Thyroid gland (tissue), 4 donors: ENCODE data around the gene ADCY4. TPM values are rescaled to one million over a fixed set of nuclear protein-coding genes. Genes with fewer than 3 reads are reported as not detected.

Source experiments
- DNase-seq, 2 donors: peaks; one replicate each; pipeline ENCODE4 v3.0.0-alpha.2; 2019
- H3K27ac ChIP-seq, 3 donors: fragments of 200-600 bp; sonication (generic); 1 replicate in 2 of 3; 2 replicates in 1 of 3; pipeline ENCODE4 v1.5.1; 2016 to 2019; ENCODE audit warnings: mild to moderate bottlenecking in 1 of 3, moderate library complexity in 1 of 3
- H3K27me3 ChIP-seq: fragments of 200-600 bp; sonication (generic); one replicate; pipeline ENCODE4 v1.5.1; 2019
- H3K36me3 ChIP-seq, 2 donors: fragments of 200-600 bp; sonication (generic); one replicate each; pipeline ENCODE4 v1.5.1; 2016 to 2019
- H3K4me1 ChIP-seq, 2 donors: fragments of 200-600 bp; sonication (generic); one replicate each; pipeline ENCODE4 v1.5.1; 2017 to 2019
- H3K4me3 ChIP-seq, 3 donors: fragments of 200-600 bp; sonication (generic); replicated peaks in 1 of 3; 1 replicate in 2 of 3; 2 replicates in 1 of 3; pipeline ENCODE4 v1.5.1; 2016; ENCODE audit warnings: mild to moderate bottlenecking in 1 of 3
- H3K9me3 ChIP-seq: fragments of 200-600 bp; sonication (generic); one replicate; pipeline ENCODE4 v1.5.1; 2017
- CTCF ChIP-seq, 6 experiments: fragments of 200-600 bp in 3 of 6; fragments of 450-650 bp in 3 of 6; sonication (generic) in 3 of 6; IDR thresholded peaks; one replicate each; pipeline ENCODE4 v1.5.1; 2016 to 2019; ENCODE audit warnings: antibody characterized with exemption in 6 of 6, mild to moderate bottlenecking in 2 of 6, inconsistent platforms in 1 of 6, moderate library complexity in 1 of 6
- POLR2A ChIP-seq, 2 donors: fragments of 450-650 bp; IDR thresholded peaks; one replicate each; pipeline ENCODE4 v1.6.1; 2017; ENCODE audit warnings: antibody characterized with exemption in 2 of 2, mild to moderate bottlenecking in 2 of 2, moderate library complexity in 1 of 2
- WGBS, 2 donors: methylation state at CpG; one replicate each; pipeline ENCODE4 v1.1.5; 2017; 5-methylcytosine and 5-hydroxymethylcytosine counted together
- intact Hi-C: fragments of 100-400 bp; cut with DNase I; formaldehyde crosslinking; loops from one replicate; pipeline ENCODE4 v1.15.1; 2023
- total RNA-seq, 4 donors: library from RNA; depleted of rRNA; stranded (reverse); fragments of >200 nt; gene quantifications; one replicate each; pipeline ENCODE4 v1.2.3, GENCODE V29; 2016

The ADCY4 gene
- total RNA-seq, 4 donors from 2014 or later, result 35.2 to 65.4 (median 48.8) TPM

GRCh38 chr14:24272467-24272866 is 62.4 kb downstream of the ADCY4 start:
- Histone ChIP-seq H3K36me3 (peaks cover 2 to 7% of the 10 kb centered on the region in 2 donors), H3K9me3 (no peaks in the 10 kb centered on the region), H3K27ac (no peak overlapping the region), H3K4me3 (no peak overlapping the region), H3K4me1 (peaks cover 8 to 18% of the 10 kb centered on the region in 2 donors), H3K27me3 (no peaks in the 10 kb centered on the region)
- intact Hi-C loops, result no loop called here
- DNase-seq, result no peak
- TF ChIP-seq POLR2A (IDR thresholded peaks at IDR 0.05) (no peak), CTCF (IDR thresholded peaks at IDR 0.05) (no peak)
- 96 to 98% methylated on average over 2 of the region's 2 CpGs for WGBS, 2 donors

- 16% methylated on average over 3 of the region's 3 CpGs for WGBS, 2 donors
- Histone ChIP-seq H3K9me3 (no peaks in the 10 kb centered on the region), H3K27me3 (no peaks in the 10 kb centered on the region), H3K27ac (peak overlapping the region; percentile 51 to 95 (median 84)), H3K36me3 (peaks cover 8% of the 10 kb centered on the region in 2 donors), H3K4me3 (peak overlapping the region in 2 of 3 donors; percentile 8 to 89), H3K4me1 (peaks cover 8 to 18% of the 10 kb centered on the region in 2 donors)
- intact Hi-C loops, result no loop called here
- DNase-seq, result no peak
- TF ChIP-seq POLR2A (IDR thresholded peaks at IDR 0.05) (no peak), CTCF (IDR thresholded peaks at IDR 0.05) (no peak)
These were observed 63.0 kb downstream of the ADCY4 start for GRCh38 chr14:24271834-24272263.

GRCh38 chr14:24271134-24271833 is 63.6 kb downstream of the ADCY4 start, which contains the start of gene RABGGTA:
Gene RABGGTA (minus strand): TSS chr14:24271597. CDS start chr14:24271115, 482 bp downstream.
- Histone ChIP-seq H3K27me3 (no peaks in the 10 kb centered on the region), H3K27ac (peak within 1 kb of the TSS; percentile 84 to 95 (median 90)), H3K4me3 (peak within 1 kb of the TSS; percentile 30 to 89 (median 77)), H3K4me1 (peaks cover 8 to 18% of the 10 kb centered on the region in 2 donors), H3K9me3 (no peaks in the 10 kb centered on the region), H3K36me3 (peaks cover 13 to 14% of the 10 kb centered on the region in 2 donors)
- DNase-seq, result peak; percentile 88 to 90
- intact Hi-C loops, result no loop called here
- TF ChIP-seq POLR2A (IDR thresholded peaks at IDR 0.05) (peak in 1 of 2 donors; percentile 75), CTCF (IDR thresholded peaks at IDR 0.05) (peak; percentile 25 to 81 (median 50))
- WGBS, 2 donors, result 1 to 8% methylated on average over 6 to 21 of the region's 61 CpGs

- 14 to 18% methylated on average over 10 to 12 of the region's 13 CpGs for WGBS, 2 donors
- Histone ChIP-seq H3K9me3 (no peaks in the 10 kb centered on the region), H3K36me3 (peaks cover 13 to 17% of the 10 kb centered on the region in 2 donors), H3K4me1 (peaks cover 8 to 18% of the 10 kb centered on the region in 2 donors), H3K27me3 (no peaks in the 10 kb centered on the region), H3K4me3 (peak overlapping the region; percentile 30 to 89 (median 77)), H3K27ac (peak overlapping the region; percentile 84 to 95 (median 90))
- intact Hi-C loops, result no loop called here
- TF ChIP-seq POLR2A (IDR thresholded peaks at IDR 0.05) (no peak), CTCF (IDR thresholded peaks at IDR 0.05) (no peak)
- no peak for DNase-seq
These were observed 64.2 kb downstream of the ADCY4 start for GRCh38 chr14:24270537-24271133.
